ENCODE measurements around the gene NRCAM.
"Not testable (repeated sequence)": the region's sequence is repeated elsewhere in the genome, so short reads cannot be mapped to it uniquely, and the experiment has no call there.

The NRCAM gene

GRCh38 chr7:108455998-108456677 lies at the start of gene NRCAM:
Gene NRCAM, minus strand, starts transcription at chr7:108456436. Its CDS starts 216,372 bp downstream, at chr7:108240064.
- DNase-seq, result peak; percentile 95

GRCh38 chr7:108504576-108504975 lies 48.3 kb upstream of the NRCAM start:
- not testable (repeated sequence) for DNase-seq

- peak; percentile 70 for DNase-seq
These were observed 47.1 kb upstream of the NRCAM start for GRCh38 chr7:108503112-108504026.

DNA sequence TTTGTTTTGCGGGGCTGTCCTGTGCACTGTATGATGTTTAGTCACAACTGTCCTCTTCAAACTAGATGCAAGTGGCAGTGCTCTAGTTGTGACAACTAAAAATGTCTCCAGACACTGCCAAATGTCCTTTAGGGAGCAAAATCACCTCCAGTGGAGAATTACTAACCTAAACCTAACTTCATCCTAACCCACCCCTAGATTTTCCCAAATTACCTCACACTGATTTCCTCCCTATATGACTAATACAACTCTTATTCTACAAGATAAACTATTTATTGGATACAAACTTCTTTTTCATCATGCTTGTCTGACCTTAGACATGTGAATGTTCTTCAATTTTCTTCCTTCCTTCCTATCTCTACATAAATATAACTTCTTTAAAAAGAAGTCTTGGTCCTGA lies 43.3 kb upstream of the NRCAM start:
- no peak for DNase-seq

DNA sequence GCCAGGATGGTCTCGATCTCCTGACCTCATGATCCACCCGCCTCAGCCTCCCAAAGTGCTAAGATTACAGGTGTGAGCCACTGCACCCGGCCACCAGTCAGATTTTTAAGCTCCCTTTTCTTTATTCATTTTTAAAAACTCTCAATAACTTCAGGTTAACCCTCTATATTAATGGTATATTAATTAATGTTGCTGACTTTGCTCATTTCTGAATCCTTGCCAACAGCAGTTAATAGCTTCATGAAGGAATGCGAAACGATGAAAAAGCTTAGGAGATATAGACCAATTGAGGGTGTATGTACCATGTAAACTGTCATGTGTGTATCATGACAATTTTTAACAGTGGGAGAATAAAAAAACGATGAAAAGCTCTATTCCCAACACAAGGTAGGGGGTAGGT lies 42.2 kb upstream of the NRCAM start:
- no peak for DNase-seq

- peak; percentile 55 for DNase-seq
These were observed 41.0 kb upstream of the NRCAM start for GRCh38 chr7:108497082-108497725.

DNA sequence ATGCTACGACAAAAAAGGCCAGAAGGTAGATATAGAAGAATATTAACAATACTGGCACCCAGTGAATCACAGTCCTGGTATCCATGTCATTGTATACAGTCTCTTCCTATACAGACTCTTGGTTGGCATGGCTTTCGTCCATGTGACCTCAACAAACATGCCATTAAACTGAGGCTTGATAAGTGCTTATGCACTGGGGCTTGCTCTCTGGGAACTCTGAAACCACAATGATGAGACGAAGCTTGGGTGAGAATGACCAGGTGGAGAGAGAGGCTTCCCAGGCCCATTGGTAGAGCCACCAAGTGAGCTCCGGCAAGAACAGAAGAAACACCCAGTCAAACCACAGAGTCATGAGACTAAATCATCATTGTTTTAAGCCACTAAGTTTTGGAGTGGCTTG lies 36.5 kb upstream of the NRCAM start:
- no peak for DNase-seq

- no peak for DNase-seq
These were observed 32.7 kb upstream of the NRCAM start for GRCh38 chr7:108488768-108489538.

DNA sequence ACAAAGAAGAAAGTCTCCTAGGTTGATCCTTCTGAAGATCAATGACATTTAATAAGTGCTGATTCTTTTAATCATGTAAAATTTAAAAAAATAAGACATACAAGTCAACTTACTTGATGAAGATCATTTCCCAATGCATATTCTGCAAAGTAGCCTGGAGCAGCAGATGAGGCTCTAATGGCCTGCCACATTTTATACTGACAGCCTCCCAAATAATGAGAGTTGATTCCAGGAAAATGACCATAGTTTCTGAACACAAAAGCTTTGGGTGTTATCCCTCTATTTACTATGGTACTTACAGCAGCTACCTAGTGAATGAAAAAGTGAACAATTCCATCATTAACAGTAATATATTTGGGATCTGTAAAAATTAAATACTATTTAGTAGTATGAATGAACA lies 31.4 kb upstream of the NRCAM start:
- DNase-seq, result no peak

DNA sequence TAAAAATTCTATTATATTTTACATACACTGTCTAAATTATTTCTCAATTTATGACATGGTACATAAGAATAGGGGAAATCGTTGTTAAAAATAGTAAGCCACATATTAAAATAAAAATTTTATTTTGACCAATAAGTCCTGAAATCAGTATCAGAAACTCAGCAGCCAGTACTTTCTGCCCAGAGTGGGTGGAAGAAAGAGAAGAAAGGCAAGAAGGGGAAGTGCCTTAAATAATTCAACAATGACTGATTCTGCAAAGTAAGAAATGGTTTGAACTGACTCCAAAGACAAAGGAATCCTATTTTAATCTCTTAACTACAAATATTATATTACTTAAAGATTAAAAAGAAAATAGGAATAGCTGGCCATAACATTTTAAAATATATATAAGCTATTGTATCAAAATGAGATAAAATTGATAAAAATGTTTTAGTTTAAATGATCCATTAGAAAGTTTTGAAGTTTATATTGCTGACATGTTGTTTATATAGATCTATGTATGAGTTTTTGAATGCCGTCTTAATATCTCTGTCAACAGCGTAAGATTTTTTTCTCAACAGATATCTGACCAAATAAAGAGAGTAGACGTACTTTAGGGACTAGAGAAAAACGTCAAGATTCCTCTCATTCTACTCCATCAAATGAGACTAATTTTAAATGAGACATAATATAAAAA lies 30.2 kb upstream of the NRCAM start:
- DNase-seq, result no peak

DNA sequence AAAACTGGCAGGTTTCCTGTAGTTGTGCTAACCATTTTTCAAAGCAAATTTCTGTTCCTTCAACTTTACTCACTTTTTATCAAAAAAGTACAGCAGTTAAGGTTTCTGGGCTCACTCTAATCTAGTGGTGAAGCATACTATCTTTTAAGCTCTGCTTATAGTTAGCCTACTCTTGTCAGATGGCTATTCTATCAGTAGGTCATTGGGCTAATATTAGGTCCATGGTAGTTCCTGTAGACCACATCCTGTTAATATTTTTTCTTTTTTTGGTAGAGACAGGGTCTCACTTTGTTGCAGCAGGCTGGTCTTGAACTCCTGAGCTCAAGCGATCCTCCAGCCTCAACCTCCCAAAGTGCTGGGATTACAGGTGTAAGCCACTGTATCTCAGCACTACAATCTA lies 27.9 kb upstream of the NRCAM start:
- DNase-seq, result no peak

DNA sequence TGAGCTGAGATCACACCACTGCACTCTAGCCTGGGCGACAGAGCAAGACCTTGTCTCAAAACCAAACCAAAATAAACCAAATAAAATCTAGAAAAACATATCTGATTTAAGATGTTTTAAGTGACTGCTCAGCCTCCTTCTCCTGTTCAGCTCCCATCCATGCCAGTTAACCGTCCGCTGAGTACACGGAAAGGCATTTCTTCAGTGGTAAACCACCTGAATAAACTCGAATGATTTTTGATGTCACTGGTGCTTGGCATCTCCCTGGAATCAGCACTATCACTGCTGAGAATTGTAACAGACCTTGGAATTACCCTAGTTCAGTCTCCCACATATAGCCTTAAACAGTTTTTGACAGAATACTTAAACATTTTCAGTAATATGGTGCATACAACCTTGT lies 24.1 kb upstream of the NRCAM start:
- DNase-seq, result no peak

DNA sequence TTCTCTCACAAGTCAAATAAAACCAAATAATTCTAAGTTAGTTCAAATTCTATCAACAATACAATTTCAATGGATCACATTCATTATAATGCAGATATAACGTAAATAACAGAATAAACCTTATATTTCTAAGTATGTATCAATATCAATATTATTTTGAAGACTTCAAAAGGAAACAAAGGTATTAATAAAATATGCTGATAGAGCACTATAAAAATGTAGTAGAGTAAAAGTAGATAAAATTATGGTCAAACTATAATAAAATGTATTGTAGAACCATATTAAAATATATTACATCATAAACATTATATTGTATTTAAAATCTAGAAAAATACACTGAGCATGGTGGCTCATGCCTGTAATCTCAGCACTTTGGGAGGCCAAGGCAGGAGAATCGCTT lies 23.5 kb upstream of the NRCAM start:
- DNase-seq, result no peak

DNA sequence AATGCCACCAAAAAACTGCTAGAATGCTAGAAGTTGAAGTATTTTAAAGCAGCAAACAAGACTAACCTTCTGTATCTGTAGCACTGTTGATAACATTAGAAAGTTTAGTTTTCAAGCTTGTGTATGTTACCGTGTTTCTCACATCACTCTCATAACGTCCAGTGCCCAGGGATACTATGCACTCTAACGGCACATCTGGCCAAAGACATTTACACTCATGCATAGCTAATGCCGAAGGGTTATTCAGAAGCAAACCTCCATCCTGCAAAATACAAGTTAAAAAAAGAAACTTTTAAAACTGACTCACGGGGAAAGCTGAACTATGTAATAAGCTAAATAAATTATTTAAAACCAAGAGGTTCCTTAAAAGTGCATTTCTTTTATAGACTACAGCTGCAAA lies 22.9 kb upstream of the NRCAM start:
- no peak for DNase-seq

GRCh38 chr7:108468246-108468645 lies 12.0 kb upstream of the NRCAM start:
- no peak for DNase-seq

DNA sequence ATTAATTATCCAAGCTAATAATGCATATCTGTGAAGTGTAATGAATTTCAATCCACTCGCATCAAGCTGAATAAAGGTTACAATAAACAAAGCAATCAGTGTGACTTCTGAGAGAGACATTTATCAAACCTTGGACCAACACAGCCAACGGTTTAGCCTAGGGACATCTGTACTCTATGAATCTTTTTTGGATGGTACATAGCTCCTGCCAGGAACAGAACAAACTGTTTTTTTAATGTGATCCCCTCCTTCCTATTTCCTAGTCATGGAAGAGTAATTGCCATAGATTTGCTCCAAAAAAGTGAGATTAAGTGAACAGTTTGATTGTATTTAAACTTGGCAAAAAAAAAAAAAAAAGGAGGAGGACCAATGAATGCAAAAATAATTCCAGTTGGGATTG lies 11.2 kb upstream of the NRCAM start:
- no peak for DNase-seq

DNA sequence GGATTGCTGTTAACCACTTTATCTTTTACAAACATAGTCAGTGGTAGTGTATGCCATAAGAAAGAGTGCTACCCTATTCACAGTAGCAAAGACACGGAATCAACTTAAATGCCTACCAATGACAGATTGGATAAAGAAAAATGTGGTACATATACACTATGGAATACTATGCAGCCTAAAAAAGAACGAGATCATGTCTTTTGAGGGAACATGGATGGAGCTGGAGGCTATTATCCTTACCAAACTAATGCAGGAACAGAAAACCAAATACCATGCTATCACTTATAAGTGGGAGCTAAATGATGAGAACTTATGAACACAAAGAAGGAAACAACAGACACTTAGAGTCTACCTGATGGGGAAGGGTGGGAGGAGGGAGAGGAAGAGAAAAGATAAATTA lies 10.1 kb upstream of the NRCAM start:
- DNase-seq, result not testable (repeated sequence)

GRCh38 chr7:108464743-108465142 lies 8.5 kb upstream of the NRCAM start:
- DNase-seq, result no peak

GRCh38 chr7:108463613-108464012 lies 7.4 kb upstream of the NRCAM start:
- no peak for DNase-seq

- DNase-seq, result no peak
These were observed 5.6 kb upstream of the NRCAM start for GRCh38 chr7:108461840-108462239.

GRCh38 chr7:108460964-108461363 lies 4.7 kb upstream of the NRCAM start:
- peak; percentile 23 for DNase-seq

- peak; percentile 59 for DNase-seq
These were observed 3.8 kb upstream of the NRCAM start for GRCh38 chr7:108459922-108460551.

Measured in NCI-H2171 (cell line).